GM21825 (cell line): ENCODE measurements around the gene SLC4A1AP.
"Not testable (repeated sequence)": the region's sequence is repeated elsewhere in the genome, so short reads cannot be mapped to it uniquely, and the experiment has no call there.

Experiments
- ATAC-seq: cut with Tn5 transposase; IDR thresholded peaks from one replicate; pipeline ENCODE4 v1.9.1; 2021; ENCODE audit warnings: mild to moderate bottlenecking, moderate library complexity; ENCODE audit not compliant: unreplicated experiment

Gene SLC4A1AP

DNA sequence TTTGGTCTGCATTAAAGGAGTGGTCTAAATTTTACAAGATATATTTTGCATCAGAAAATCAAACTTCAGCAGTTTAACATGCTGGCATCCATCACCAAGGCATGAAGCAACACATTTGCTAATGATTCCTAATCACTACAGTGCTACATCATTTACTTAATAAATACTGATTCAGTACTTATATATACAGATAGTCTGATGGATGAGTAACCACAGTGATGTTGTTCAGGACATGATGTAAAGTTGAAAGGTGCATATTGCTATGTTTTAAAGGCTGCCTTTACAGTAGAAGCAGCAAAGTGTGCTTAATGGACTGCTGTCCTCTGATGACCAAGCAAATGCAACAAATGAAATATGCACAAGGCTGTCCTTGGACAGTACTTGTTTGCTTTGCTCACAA lies 11.3 kb upstream of the SLC4A1AP start:
- no peak for ATAC-seq

DNA sequence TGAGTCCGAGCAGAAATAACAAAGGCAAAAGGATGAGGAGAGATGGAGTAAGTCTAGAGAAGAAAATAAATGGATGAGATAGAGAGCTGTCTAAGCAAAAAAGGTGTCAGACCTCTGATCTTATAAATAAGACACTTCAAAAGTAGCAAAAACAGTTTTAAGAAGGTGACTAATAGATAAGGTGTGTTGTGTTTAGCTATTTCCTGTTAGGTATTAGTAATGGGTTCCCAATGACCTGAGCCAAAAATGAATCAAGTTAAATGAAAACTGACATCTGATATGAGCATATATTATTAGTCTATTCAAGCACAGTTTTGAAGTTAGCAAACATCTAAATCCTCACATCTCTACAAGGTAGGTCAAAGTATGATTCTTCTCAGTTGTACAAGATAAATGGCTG lies 10.9 kb upstream of the SLC4A1AP start:
- no peak for ATAC-seq

DNA sequence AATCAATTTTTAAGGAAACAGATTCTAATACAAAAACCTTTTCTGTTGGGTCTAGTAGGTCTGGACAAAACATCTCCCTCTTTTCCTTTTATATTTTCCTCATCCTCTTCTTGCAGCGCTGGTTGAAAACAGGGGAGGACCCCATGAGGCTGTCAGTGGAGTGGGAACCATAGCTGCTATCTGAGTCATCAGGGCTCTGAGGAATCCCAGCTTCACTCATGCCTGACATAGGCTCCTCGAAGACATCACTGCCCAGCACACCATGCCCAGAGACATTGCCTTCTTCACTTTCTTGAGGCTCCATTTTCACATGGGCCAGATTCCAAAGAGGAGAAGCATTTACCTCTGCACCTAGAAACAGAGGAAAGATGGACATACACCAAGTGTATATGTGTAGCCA lies 10.3 kb upstream of the SLC4A1AP start:
- ATAC-seq = no peak

DNA sequence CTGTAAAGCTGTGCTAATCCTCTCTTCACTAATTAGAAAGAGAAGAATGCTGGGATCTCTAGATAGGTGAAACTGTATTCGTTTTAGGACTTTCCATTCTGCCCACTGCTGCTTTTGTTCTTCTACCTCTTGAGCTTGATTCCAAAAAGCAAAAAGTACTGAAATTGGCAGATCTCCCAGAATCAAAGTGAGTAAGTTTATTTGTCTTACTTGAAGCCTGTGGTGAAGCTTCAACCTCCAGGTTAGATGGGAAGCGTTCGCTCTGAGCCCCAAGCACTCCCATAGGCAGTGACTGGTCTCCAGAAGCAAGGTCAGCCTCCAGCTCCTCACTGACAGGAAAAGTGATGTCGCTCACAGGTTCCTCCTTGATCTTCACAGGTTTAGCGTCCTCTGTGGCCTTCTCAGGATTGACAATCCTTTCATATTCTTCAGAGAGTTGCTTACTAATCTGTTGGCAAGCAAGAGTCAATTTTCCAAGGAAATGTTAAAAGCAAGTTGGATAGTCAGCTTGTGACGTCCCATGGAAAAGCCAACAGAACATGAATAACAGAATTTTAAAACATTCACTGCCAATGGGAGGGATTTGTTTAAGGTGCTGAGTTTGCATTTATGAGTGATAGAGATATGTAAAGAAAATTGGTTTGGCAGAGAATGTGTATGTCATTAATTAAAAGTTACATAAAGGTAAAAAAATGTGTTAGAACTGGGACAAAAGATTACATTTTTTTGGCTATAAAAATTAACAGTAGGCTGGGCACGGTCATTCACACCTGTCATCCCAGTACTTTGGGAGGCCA lies 8.3 kb upstream of the SLC4A1AP start:
- ATAC-seq = no peak

DNA sequence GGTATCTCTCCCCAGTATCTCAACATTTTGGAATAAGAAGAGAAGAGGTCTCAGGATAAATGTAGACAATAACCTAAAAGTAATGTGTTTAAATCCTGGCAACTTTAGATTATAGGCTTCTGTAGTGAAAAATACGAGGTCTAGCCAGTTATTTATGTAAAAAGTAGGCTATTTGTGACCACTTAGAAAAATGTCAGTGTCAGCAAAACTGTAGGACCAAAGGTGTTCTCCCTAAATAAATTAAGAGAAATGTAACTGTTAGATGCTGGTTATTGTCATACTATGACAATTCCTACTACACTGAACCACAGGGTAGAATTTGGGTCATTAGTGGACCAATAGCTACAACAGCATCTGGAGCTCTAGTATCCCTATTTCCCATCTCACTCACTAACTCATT lies 2.3 kb upstream of the SLC4A1AP start:
- no peak for ATAC-seq

DNA sequence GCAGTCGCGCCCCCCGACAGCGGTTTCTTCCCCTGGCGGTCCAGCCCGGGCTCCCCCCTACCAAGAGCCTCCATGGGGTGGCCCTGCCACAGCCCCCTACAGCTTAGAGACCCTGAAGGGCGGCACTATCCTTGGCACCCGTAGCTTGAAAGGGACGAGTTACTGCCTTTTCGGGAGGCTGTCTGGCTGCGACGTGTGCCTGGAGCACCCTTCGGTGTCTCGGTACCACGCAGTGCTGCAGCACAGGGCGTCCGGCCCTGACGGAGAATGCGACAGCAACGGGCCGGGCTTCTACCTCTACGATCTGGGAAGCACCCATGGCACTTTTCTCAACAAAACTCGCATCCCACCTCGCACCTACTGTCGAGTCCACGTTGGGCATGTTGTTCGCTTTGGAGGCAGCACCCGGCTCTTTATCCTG lies 475 bp downstream of the SLC4A1AP start:
- peak; percentile 9 for ATAC-seq

DNA sequence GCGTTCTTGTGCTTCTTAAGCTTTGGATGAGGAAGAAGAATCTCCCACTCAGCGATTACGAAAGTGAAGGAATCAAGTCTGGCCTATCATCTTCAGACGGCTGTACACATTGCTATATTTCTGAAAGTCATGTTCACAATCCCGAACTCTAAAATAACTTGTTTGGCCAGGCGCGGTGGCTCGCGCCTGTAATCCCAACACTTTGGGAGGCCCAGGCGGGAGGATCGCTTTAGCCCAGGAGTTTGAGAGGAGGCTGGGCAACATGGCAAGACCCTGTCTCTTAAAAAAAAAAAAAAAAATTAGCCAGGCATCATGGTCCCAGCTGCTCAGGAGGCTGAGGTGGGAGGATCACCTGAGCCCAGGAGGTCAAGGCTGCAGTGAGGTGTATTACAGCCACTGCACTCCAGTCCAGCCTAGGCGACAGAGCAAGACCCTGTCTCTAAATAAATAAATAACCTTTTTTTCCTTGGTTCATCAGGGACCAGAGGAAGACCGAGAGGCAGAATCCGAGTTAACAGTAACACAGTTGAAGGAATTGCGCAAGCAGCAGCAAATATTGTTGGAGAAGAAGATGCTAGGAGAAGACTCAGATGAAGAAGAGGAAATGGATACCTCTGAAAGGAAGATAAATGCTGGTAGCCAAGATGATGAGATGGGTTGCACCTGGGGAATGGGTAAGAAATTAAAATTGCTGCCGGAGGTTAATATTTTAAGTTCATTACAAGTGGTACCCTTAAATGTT lies 1.1 kb downstream of the SLC4A1AP start:
- ATAC-seq = no peak

DNA sequence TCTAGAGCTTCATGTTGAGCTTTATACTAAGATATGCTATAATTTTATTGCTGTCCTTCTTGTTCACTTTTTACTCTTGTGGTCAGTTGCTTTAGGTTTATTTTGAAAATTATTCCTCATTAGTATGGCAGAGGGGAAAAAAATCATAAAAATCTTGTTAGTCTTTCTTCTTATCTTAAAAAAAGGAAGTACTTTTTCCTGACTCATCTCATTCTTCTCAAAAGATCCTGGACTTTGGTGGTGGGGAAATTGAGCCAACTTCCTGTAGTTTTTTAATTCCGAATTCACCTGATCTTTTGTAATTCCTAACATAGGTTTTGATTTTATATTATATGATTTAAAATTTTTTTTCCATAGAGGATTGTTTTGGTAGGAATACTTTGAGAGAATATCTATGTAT lies 3.8 kb downstream of the SLC4A1AP start:
- ATAC-seq = no peak

DNA sequence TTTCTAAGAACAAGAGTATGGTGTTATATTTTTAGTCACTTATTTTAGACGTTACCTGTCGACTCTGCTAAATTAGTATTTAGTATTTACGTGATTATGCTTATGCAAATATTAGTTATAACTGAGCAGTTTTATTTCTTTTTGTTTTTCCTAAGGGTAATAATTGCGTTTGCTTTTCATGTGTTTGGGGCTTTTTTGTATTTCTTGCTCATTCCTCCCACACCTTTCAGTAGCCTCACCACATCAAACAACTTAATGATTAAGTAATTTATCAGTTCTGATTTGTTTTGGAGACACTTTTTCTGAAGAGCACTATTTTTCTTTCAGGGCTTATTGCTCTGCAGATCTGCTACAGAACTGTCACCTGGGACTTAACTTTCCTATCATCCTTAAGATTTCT lies 7.5 kb downstream of the SLC4A1AP start:
- no peak for ATAC-seq

DNA sequence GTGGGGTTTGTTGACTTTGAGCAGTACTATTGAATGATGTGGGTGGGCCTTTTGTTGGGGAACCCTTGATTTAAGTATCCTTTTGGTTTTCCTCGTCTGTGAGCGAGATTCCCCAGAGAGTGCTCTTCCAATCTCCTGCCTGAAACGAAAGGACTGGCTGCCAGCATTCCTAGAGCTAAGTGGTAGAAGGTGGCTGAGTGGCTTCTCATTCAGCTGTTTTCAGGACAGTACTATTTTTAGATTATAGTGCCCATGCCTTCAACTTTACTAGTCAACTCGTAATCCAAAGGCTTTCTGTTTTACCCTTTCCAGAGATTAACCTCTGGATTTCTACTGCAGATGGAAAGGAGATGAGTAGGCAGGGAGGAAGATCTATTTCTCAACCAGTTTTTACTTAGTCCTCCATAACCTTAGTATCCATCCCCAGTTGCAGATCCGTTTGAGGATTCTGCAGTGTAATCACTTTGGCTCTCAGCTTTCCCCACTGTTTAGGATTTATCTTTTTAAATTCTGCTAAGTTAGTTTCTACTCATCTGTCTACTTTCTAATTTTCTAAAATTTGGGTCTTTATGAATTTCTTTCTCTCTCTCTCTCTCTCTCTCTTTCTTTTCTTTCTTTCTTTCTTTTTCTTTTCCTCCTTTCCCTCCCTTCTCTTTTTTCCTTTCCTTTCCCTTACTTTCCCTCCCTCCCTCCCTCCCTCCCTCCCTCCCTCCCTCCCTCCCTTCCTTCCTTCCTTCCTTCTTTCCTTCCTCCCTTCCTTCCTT lies 9.2 kb downstream of the SLC4A1AP start:
- ATAC-seq = no peak

DNA sequence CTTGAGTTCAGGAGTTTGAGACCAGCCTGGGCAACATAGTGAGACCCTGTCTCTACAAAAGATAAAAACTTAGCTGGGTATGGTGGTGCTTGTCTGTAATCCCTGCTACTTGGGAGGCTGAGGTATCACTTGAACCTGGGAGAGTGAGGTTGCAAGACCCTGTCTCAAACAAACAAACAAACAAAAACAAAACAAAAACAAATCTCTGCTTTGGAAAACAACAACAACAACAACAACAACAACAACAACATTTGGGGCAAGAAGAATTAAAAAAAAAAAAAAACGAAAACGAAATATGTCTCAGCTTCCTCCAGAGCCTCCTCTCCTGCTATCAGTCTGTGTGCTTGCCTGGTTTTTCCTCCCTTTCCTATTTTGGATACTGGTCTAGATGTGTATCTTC lies 16.9 kb downstream of the SLC4A1AP start:
- no peak for ATAC-seq

DNA sequence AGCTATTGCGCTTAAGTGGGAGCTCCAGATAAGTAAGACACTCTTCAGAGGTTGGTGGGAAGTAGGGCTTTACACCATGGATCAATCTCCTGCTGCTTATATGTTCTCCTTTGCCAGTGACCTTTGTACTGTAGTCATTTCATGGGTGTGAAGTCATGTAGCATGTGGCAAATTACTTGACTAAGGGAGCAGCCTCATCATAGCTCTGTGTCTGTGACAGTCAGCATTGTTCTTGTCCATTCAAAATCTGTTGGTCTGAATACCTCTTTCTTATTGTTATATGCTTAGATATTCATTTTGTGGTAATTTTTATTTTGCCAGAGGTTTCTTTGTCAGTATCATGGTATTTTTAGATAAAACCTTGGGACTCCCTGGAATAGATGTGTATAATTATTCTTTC lies 18.2 kb downstream of the SLC4A1AP start:
- no peak for ATAC-seq

DNA sequence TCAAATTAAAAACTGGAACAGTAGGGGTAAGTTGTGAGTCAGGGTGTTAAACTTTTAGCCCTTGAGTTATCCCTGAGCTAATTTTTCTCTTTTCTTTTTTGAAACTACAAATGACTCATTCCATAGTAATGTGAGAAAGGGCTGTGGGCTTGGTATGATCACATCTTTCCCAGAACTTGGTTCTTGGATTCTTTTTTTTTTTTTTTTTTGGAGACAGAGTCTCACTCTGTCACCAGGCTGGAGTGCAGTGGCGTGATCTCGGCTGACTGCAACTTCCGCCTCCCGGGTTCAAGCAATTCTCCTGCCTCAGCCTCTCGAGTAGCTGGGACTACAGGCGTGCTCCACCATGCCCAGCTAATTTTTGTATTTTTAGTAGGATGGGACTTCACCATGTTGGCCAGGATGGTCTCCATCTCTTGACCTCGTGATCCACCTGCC lies 18.7 kb downstream of the SLC4A1AP start:
- ATAC-seq = not testable (repeated sequence)

DNA sequence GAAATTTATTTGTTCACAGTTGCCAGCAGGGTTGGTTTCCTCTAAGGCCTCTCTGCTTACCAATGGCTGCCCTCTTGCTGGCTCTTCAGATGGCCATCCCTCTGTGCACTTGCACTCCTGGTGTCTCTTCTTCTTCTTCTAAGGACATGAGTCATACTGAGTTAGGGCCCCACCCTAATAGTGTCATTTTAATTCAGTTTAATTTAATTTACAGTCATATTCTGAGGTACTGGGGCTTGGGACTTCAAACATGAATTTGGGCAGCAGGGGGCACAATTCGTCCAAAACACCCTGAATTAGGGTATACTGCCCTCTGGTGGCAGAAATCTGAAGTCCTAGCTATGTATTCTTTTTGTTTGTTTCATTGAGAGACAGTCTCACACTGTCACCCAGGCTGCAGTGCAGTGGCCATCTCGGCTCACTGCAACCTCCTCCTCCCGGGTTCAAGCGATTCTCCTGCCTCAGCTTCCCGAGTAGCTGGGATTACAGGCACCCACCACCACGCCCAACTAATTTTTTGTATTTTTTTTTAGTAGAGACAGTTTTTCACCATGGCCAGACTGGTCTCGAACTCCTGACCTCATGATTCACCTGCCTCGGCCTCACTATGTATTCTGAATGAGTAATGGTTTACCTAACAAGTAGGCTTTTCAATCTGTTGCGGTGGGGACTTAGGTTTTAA lies 19.8 kb downstream of the SLC4A1AP start:
- ATAC-seq = peak; percentile 74

DNA sequence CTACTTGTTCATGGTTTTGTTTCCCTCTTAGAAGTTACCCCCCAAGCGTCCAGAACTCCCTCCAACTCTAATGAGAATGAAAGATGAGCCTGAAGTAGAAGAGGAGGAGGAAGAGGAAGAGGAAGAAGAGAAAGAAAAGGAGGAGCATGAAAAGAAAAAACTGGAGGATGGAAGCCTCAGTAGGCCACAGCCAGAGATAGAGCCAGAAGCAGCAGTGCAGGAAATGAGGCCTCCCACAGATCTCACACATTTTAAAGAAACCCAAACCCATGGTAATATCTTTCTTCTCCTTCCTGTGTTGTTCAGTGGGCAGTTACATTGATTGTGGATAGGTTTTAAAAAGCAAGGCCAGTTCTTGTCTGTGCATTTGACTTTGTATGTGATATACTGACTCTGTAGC lies 21.3 kb downstream of the SLC4A1AP start:
- ATAC-seq = not testable (repeated sequence)

DNA sequence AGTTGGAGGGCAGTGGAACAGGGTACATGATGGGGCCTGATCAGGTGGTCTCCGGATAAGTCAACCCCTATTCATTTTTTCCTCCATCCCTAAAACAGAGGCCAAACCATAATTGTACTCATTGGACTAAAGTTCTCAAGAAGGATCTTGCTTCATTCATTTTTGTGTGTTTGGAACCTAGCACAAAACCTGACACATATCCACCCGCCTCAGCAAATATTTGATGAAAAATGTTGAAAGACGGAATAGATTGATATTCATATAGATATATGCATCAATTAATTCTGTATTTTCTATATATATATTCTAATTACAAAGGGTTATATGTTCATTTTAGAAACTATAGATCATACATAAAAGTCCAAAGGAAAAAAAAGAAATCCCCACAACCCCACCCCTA lies 21.9 kb downstream of the SLC4A1AP start:
- ATAC-seq = no peak

DNA sequence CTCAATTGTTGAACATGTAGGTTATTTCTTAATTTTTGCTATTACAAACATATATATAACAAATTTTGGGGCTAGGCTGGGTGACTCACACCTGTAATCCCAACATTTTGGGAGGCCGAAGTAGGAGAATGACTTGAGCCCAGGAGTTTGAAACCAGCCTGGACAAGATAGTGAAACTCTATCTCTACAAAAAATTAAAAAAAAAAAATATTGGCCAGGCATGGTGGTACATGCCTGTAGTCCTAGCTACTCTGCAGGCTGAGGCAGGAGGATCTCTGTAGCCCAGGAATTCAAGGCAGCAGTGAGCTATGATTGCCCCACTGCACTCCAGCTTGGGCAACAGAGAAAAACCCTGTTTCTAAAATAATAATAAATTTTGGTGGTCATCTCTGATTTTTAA lies 23.5 kb downstream of the SLC4A1AP start:
- no peak for ATAC-seq

DNA sequence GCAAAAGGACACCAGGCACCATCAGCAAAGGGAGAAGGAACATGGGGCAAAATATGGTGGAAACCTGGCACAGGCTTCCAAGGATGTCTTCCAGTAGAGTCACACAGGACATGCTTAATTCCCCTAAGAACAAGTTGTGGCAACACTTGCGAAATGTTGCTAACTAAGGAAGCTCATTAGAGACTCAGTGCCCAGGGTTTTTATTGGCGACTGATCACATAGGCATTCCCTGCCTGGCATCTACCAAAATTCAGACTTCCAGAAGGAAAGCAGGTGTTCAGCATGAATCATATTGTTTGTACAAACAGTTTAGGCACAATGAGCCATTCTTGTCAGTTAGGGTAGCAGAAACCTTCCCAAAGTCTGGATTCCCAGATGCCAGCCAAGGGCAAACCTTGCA lies 25.7 kb downstream of the SLC4A1AP start:
- ATAC-seq = no peak

DNA sequence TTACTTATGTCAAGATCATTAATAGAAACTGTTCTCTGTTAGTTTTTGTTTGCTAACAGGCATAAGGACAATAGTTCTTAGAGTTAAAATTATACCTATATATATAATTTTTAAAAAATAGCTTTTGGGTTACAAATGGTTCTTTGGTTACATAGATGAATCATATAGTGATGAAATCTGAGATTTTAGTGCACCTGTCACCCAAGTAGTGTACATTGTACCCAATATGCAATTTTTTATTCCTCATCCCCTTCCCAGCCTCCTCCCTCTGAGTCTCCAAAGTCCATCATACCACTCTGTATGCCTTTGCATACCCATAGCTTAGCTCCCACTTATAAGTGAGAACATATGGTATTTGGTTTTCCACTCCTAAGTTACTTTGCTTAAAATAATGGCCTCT lies 26.4 kb downstream of the SLC4A1AP start:
- ATAC-seq = no peak

DNA sequence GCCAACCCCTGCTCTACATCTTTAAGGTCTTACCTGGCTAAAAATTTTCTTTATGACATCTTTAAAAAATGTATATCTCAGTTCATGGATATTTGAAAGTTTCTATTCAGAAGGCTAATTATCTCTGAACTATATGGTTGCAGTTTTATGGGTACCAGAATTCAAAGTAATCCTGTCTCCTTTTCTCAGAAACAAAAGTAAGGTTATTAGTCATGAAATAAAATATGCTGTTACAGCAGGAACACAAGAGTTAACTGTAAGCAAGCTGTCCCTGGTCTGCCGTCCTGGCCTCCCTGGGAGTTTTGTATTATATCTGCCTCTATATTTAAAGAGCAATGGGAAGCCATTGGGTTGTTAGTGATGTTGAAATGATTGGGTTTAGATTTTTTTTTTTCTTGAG lies 34.0 kb downstream of the SLC4A1AP start:
- no peak for ATAC-seq

DNA sequence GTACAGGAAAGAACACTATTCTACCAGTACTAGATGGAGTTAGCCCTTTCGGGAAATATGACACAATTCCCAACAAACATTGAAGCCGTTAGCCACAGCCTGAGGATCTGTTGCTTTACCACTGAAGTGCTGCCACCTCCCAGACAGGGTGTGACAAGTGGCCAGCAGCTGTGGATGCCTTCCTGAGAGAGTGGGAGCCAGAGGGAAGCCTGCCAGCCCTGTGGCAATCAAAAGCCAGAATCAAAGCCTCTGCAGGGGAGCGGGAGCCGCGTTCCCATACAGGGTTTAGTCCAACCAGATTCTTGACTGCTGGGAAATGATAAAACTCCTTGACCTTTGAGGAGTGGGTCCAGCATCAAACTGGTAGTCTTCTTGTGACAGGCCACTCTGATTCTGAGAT lies 38.0 kb downstream of the SLC4A1AP start:
- no peak for ATAC-seq
